Measurements from ENCODE around the gene GPR18.
"Not testable (repeated sequence)": the region's sequence is repeated elsewhere in the genome, so short reads cannot be mapped to it uniquely, and the experiment has no call there.

GPR18 gene

DNA sequence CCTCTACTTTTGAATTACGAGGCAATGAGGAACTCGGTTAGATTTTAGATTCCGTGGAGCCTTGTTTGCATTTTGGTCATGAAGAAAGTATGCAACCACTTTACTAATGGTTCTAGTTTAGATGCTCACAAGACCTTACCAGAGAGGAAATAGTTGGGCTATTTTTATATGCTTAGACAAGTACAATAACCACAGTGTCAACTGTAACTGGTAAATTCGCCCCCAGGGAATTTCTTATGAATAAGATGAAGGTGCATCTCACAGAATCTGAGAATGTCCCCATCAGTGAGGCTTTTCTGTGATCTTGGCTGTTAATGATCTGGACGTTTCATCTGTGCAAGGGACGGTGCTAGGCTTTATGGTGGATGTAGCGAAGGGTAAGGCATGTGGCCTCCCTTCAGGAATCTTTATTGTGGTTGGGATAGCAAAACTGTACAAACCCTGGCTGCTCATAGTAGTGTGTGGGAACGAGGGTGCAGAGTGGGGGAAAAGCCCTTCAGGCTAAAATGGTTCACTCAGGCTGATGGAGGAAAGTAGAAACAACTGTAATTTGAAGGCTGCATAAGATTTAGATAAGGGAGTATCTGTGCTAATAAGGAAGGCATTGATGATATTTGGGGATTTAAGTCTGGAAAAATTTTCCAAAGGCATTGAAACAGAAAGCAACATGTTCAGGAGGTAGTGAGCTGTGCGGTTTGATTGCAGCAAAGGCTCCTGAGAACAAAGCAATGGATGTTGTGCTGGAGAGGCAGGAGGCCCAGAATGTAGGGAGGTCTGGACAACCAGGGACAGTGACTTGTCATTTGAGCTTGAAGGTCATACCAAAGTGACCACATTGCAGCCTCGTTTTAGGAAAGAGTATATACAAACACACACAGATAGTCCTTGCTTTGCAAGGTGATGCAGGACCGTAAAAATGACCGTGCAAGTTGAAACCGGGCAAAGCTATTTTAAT, 29.2 kb downstream of the GPR18 start:
- DNase-seq (ENCODE audit: low spot score): no peak

DNA sequence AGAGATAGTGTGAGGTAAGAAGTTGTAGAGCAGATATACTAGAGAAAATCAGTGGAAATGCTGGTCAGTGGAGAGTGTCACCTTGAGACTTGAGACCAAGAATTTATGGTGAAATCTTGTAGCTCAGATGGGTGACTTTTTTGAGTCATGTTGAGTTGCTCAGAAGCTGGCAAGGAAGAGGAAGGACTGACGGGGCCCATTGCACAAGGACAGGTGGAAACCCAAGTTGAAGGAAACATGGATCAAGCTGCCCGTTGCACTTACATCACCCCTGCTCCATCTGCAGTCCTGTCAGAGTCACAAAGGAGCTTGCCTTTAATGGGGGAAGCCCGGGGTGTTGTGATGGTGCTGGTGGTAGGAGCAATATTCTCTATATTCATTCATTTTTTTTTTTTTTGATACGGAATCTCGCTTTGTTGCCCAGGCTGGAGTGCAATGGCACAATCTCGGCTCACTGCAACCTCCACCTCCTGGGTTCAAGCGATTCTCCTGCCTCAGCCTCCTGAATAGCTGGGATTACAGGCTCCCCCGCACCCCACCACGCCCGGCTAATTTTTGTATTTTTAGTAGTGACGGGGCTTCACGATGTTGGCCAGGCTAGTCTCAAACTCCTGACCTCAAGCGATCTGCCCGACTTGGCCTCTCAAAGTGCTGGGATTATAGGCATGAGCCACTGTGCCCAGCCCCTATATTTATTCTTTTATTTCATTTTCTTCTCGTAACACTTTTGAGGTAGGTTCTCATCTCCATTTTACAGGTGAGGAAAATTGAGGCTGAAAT, 30.1 kb downstream of the GPR18 start:
- no peak for DNase-seq (ENCODE audit: low spot score)

DNA sequence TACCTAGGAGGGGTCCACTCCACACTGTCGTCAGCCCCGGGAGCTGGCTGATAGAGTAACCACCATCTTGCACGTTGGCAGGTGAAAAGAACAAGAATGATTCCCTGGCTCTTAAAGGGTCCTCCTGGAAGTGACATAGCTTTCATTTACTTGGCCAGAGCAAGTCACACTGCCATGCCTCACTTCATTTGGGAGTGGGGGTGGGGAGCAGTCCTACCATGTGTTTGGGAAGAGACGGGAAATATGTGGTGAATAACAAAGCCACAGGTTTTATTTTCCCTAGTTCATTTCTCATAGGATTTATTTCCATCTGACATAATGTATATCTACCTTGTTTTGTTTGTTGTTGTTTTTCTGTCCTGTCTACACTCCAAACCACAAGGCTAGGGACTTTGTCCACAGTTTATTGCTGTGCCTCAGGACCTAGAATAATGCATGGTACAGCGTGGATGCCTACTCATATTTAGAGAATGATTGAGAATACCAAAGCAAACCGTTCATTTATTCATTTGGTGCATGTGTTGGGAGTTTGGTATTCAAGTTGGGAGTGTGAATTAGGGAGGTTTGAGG, 30.8 kb downstream of the GPR18 start:
- DNase-seq (ENCODE audit: low spot score): no peak

DNA sequence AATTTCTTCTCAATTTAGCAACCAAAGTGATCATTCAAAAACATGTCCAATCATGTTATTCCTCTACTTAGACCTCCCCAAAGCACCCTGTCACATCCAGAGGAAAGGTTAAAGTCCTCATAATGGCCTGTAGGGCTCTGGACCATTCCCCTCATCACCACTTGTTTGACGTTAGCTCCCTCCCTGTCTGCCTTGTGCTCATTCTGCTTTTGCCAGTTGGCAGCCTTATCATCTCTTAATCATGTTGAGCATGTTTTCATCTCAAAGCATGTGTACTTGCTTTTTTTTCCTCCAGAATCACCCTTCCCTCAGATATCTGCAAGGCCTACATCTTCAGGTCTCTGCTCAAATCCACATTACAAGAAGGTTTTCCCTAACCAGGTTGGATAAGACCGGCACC, 31.7 kb downstream of the GPR18 start:
- no peak for DNase-seq (ENCODE audit: low spot score)

DNA sequence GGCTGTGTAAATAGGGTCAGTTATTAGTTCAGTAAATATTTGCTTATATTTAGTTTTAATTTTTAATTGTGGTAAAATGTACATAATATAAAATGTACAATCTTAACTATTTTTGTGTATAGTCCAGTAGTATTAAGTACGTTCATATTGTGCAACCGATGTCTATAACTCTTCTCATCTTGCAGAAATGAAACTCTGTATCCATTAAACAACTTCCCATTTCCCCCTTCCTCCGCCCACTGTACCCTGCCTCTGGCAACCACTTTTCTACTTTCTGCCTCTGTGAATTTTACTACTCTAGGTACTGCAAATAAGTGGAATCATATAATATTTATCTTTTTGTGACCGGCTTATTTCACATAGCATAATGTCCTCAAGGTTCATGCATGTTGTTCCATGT, 33.1 kb downstream of the GPR18 start:
- DNase-seq (ENCODE audit: low spot score): no peak

DNA sequence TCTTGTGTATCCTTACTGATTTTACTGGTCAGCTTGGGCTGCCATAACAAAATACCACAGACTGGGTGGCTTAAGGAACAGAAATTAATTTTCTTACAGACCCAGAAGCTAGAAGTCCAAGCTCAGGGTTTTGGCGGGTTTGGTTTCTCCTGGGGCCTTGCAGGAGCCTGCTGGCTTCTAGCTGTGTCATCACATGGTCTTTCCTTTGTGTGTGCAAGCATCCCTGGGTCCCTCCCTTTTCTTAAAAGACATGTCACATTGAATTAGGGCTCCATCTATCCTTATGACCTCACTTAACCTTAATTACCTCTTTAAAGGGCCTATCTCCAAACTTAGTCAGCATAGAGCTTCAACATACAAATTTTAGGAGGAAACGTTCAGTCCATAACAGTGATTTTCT, 34.2 kb downstream of the GPR18 start:
- no peak for DNase-seq (ENCODE audit: low spot score)

DNA sequence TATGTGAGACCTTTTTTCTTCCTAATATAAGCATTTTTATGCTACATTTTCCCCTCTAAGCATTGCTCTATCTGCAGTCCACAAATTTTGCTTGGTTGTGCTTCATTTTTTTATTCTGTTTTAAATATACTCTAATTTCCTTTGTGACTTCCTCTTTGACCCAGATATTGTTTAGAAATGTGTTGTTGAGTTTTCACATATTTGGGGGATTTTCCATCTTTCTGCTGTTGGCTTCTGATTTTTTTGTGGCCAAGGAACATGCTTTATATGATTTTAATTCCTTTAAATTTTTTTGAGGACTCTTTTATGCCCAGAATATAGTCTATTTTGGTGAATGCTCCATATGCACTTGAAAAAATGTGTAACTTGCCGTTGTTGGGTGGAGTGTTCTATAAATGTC, 34.6 kb downstream of the GPR18 start:
- DNase-seq (ENCODE audit: low spot score): no peak

DNA sequence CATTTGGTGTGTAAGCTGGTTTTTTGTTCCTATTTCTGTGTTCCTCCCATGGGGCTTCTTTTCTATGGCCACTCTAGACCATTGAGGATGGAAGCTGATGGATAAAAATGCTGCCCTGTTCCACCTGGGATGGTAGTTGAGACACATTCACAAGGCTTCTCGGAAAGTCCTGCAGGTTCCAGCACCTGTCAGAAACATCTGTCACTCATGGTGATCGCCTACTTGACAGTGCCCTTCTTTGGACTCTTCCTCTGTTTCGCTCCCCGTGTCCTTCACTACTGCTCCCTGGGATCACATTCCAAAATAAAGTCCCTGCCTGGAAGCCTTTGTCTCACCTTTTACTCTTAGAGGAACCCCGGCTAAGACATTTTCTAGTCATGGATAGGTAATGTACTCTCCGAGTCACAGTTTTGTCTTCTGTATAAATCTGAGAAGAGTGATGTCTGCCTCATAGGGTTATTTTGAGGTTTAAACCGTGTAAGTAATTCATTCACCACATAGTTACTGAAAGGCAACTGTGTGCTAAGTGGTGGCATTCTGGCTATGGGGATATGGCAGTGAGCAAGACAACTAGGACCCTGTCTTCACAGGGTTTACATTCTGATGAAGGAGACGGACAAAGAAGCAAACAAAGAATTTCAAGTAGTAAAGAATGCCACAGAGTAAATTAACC, 36.5 kb downstream of the GPR18 start:
- no peak for DNase-seq (ENCODE audit: low spot score)

DNA sequence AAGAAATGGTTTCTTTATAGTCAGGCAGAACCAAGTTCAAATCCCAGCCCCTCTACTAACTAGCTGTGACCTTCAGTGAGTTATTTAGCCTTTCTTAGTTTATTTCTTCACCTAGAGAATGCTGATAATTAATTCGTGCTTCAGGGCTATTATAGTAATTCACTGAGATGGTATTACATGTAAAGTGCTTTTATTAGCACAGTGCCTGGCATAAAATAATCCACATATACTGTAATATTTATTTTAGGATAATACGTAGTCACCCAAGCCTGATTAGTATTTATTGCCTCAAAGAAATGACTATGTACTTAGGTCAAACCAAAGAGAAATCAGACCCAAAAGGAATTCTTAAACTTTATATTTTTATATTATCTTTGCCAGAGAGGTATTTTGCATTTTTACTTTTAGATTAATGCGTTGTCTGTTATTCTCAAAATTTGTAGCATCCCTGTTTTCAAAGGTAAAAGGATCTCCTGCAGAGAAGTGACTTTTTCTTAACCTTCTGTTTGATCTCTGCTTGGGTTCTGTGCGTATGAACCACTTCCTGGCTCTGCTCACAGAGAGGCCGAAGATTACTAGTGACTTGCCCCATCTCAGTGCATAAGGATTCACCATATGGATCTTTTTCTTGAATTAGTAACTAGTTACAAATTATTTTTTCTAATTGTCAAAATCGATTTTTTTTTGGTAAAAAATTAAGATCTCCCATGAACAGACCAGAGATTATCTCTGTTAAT, 37.8 kb downstream of the GPR18 start:
- DNase-seq (ENCODE audit: low spot score): no peak

DNA sequence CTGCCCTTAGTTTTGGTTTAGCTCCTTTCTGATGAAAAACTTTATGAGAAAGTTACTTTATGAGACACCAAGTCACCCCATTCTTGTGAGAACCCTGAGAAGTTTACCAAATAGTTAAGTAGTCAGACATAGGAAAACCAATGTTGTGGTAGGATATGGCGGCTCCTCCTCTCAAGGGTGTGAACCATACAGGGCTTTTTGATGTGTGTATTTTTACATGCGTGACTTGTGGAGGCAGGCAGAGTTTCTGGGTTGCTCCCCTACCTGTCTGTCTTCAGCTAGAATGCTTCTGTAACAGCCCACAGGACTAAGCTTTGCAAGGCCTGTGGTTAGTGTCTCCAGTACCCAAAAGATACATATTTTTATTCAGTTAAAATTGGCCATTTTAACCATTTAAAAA, 39.2 kb downstream of the GPR18 start:
- DNase-seq (ENCODE audit: low spot score): no peak

DNA sequence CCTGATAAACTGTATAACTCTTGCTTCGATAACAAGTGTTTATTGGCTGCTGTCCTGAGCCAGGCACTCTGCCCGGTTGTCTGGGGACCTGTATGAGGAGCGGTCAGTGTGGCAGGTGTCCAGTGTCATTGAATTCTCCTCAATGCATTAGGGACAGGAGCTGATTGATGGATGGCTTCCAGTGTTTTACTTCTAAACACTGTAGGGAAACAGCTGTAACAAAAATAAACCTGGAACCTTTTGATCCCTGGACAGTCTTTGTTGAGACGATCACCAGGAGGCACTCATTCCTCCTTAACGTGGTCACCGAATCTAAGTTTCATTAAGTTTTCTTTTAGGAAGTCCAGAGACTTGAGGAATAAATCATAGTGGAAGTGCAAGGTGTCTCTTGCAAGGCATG, 39.6 kb downstream of the GPR18 start:
- DNase-seq (ENCODE audit: low spot score): no peak

DNA sequence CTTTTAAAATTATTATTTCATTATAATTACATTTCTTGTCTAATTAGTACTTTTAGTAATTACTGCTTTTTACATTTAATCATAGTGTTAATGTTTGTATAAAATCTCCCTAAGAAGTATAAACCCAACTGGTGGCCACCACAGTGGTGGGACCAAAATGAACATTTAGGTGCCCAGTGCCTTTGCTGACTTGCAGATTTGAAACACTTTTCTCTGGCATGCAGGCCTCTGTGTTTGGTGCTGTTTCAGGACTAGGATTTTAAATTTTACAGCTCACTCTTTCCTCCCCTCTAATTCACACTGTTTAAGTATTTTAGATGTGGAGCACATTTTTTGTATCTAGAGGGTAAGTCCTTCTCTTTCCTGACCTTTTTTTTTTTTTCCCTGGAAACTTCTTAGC, 40.1 kb downstream of the GPR18 start:
- DNase-seq (ENCODE audit: low spot score): no peak

DNA sequence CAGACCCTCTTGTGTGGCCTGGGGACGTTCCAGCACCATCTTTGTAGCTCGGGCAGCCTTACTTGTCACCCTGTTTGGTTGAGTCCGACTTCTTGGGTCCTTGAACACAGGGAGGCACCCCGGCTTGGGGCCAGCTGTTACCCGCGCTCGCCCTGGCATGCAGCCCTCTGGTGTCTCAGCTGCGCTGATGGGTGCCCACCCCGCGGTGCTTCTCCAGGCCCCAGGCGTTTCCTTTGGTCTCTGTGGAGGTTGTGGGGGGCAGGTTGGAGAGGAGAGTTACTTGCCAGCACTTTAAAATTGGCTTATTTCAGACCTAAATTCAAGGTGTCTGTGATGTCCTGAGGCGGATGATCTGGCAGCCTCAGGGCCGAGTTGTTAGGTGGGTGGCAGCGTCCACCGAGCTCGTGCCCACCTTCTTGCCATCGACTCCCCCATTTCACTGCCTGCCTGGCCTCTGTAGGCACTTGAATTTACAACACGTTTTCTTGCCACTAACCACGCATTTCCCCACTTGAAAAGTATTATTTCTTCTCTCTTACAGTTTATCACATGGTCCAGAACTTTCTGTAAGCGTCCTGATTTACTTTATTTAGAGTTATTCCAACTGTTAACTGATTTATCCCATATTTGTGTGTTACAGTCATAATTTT, 40.6 kb downstream of the GPR18 start:
- DNase-seq (ENCODE audit: low spot score): no peak

DNA sequence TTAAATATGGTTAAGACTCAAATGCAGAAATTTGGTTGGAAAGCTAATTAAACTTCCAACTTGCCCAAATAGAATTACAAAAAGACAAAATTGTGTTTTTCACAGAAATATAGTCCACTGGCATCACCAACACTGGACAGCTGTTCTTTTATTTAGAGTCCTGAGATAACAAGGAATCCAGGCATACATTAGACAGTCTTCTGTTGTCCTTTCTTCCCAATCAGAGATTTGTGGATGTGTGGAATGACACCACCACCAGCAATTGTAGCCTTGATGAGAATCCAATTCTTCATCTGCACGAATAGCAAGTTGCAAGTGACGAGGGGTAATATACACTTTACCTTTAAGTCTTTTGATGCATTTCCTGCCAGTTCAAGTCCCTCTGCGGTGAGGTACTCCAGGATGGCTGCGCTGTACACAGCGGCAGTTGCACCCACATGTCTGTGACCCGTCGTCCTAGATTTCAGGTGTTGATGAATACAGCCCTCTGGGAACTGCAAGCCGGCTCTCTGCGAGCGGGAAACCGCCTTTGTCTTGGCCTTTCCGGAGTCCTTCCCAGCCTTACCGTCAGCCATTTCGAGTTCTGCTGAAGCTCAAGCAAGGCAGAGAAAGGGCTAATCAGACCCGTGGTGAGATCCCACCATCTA, 42.9 kb downstream of the GPR18 start:
- no peak for DNase-seq (ENCODE audit: low spot score)

DNA sequence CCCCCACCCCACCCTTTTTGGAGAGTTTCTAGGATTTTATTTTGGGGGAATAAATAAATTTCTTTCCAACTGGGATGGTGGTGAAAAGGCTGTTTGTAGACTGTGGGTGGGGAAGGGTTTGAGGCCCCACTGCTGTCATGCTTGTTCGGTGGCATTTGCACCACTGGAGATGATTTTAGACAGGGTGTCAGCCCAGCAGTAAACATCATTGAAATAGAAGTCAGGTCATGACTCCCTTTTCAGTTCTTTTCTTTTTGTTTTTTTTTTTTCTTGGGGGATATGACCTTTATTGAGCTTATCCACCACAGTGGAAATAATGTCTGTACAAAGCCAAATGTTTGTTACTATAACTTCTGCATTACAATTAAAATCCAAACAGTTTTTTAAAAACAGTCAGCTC, 43.4 kb downstream of the GPR18 start:
- no peak for DNase-seq (ENCODE audit: low spot score)

DNA sequence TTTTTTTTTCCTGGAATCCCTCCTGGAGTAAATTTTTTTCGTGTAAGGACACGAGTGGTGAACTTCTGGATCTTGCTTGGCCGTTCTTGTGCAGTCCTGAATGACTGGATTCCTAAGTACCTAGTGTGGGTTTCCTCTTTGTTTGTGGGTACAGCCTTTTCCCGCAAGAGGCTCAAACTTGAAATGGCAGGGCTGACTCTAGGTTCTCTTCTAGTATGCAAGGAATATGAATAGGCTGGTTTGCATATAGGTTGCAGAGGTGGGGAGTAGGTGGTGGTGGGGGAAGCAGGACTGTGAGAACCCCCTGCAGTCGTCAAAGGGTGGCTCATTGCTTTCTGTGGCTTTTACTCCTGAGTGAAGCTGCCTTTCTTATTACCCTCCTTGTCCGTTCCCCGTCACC, 43.9 kb downstream of the GPR18 start:
- no peak for DNase-seq (ENCODE audit: low spot score)

DNA sequence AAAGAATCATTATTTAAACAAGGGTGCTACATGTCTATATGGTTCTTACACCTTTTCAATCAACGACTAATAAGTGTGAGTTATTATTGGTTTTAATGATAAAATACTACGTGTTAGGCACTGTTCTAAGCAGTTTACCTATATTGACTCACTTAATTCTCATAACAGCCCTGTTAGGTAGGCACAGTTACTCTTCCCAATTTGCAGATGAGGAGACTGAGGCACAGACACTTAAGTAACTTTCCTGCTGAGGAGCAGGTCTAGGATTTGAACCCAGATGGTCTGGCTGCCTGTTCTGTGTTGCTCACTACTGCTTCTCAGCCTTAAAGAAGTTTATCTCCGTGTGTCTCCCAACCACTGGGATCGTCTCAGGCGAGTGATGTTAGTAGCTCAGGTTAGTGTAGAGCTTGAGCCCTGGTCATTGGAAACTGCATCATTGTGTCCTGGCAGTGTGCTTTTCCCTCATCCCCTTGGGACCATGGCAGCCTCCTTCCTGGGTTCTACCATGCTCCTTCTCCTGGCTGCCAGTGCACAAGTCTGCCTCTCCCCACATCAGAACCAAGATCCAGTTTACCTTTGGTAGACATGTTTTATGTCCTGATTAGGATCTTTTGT, 46.7 kb downstream of the GPR18 start:
- DNase-seq (ENCODE audit: low spot score): no peak

DNA sequence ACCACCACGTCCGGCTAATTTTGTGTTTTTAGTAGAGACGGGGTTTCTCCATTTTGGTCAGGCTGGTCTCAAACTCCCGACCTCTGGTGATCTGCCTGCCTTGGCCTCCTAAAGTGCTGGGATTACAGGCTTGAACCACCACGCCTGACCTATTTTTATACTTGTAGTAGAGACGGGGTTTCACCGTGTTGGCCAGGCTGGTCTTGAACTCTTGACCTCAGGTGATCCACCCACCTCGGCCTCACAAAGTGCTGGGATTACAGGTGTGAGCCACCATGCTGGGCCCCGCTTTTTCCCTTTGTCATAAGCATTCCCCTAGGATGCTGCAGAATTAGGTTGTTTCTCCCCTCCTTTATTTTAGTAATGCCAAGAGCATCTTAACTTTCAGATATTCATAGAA, 47.6 kb downstream of the GPR18 start:
- not testable (repeated sequence) for DNase-seq (ENCODE audit: low spot score)

DNA sequence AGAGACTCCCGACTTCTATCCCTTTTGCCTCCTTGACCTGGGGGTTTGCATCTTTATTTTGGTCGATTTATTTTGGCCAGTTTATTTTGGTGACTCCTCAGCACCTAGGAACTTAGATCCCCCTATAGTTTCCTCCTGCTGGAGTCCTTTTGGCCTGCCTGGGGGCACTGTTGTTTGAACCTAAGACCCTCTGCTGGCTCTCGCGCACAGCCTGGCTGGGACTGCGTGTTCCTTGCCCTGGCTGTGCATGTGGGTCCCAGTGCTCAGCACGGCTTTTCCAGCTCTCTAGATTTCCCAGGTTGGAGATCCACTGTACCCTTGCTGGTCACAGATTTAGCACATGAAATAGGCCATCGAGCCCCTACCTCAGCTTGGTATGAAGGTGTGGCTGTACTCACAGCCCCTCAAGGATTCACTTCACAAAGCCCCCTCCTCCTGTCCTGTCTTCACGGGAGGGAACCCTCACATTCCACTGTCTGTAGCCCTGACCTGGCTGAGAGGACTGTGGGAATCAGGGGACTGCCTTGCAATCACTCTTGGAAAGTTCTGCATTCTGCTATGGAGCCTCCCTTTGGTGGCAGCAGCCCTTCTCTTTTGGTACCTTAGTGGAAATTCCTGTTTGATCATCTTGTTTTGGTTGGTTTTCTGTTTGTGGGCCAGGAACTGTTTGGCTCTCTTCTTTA, 49.2 kb downstream of the GPR18 start:
- DNase-seq (ENCODE audit: low spot score): no peak

DNA sequence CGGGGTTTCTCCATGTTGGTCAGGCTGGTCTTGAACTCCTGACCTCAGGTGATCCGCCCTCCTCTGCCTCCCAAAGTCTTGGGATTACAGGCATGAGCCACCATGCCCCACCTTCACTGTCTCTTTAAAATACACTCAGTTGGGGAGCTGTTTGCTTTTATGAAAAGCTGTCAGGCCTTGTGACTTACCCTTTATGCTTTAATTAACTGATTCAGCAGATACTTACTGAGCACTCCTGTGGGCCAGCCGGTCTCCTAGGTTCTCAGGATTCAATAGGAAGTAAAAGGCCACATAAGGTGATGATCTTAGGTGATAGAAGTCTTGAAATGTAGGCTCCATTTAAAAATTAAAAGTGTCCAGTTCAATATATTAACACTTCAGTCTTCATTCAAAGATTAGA, 50.0 kb downstream of the GPR18 start:
- no peak for DNase-seq (ENCODE audit: low spot score)

Data from HuH-7.5 (cell line).